ENCODE results near the gene LARP6. TPM values are rescaled to one million over a fixed set of nuclear protein-coding genes. Genes with fewer than 3 reads are reported as not detected.

Gene LARP6
- total RNA-seq, 3 donors from 2014 or later (not counting 1 experiment from before 2014, with no cell fraction given): not detected

DNA sequence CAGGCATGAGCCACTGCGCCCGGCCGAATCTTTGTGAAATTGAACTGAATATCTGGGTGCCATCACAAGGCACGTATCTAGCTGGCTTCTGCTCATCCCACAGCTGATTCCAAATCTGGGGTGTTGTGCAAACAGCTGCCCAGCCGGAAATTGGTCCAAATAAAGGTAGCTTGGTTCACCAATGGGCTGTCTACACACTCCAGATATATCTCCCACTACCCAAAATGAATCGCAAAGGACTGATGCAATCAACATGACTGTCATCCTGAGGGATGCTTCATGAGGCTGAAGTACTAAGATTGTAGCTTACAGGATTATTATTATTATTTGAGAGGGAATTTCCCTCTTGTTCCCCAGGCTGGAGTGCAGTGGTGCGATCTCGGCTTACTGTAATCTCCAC lies 28.1 kb downstream of the LARP6 start:
- peaks cover 9 to 19% of the 10 kb centered on the region in 2 donors for H3K27me3 Mint-ChIP-seq (ENCODE audit: low read depth in 2 of 2)
- no peak overlapping the region for H3K4me3 ChIP-seq (ENCODE audit: low read length)
- intact Hi-C loops (cut with micrococcal nuclease): no loop called here
- H3K4me1 ChIP-seq (ENCODE audit: control insufficient read depth, insufficient read depth, low read length): no peaks in the 10 kb centered on the region
- no peaks in the 10 kb centered on the region for H3K9me3 ChIP-seq (ENCODE audit: control insufficient read depth, insufficient read depth, low read length)
- no peak overlapping the region for H3K27ac ChIP-seq (ENCODE audit: low read length)
- no peaks in the 10 kb centered on the region for H3K36me3 ChIP-seq (ENCODE audit: control insufficient read depth, insufficient read depth, low read length)
- no peak overlapping the region for H3K27ac Mint-ChIP-seq
- ATAC-seq: no peak
- no peak overlapping the region for H3K4me3 Mint-ChIP-seq
- no peaks in the 10 kb centered on the region for H3K36me3 Mint-ChIP-seq
- WGBS (ENCODE audit: insufficient coverage): 91% methylated on average over 7 of the region's 8 CpGs
- H3K4me1 Mint-ChIP-seq: no peaks in the 10 kb centered on the region
- H3K27me3 ChIP-seq (ENCODE audit: control insufficient read depth, insufficient read depth, low read length): no peaks in the 10 kb centered on the region
- DNase-seq: no peak
- H3K9me3 Mint-ChIP-seq: no peaks in the 10 kb centered on the region
- TF ChIP-seq, protein P1, sequence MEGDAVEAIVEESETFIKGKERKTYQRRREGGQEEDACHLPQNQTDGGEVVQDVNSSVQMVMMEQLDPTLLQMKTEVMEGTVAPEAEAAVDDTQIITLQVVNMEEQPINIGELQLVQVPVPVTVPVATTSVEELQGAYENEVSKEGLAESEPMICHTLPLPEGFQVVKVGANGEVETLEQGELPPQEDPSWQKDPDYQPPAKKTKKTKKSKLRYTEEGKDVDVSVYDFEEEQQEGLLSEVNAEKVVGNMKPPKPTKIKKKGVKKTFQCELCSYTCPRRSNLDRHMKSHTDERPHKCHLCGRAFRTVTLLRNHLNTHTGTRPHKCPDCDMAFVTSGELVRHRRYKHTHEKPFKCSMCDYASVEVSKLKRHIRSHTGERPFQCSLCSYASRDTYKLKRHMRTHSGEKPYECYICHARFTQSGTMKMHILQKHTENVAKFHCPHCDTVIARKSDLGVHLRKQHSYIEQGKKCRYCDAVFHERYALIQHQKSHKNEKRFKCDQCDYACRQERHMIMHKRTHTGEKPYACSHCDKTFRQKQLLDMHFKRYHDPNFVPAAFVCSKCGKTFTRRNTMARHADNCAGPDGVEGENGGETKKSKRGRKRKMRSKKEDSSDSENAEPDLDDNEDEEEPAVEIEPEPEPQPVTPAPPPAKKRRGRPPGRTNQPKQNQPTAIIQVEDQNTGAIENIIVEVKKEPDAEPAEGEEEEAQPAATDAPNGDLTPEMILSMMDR (IDR thresholded peaks at IDR 0.05): no peak

DNA sequence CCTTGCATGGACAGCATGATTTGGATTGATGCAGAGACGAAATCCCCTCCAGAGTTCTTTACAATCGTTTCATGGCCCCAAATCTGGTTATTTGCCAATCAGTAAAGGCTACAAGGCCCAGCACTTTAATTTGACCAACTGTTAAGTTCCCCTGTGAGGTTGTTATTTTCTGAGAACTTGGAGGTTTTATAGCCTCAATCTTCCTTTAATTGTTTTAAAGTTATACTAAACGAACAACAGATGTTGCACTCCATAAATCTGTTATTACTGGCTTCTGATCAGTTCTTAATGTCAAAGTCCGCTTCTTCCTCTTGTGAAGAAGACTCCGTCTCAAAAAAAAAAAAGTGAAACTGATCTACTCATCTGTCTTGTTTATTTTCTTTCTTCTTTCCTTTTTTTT lies 30.8 kb downstream of the LARP6 start:
- no peaks in the 10 kb centered on the region for H3K9me3 Mint-ChIP-seq
- no peak overlapping the region for H3K27ac ChIP-seq (ENCODE audit: low read length)
- WGBS (ENCODE audit: insufficient coverage): 87% methylated on average over 5 of the region's 5 CpGs
- no peaks in the 10 kb centered on the region for H3K4me1 Mint-ChIP-seq
- DNase-seq: no peak
- peaks cover 4 to 12% of the 10 kb centered on the region in 2 donors for H3K27me3 Mint-ChIP-seq (ENCODE audit: low read depth in 2 of 2)
- TF ChIP-seq, protein P1 (IDR thresholded peaks at IDR 0.05): no peak
- H3K4me1 ChIP-seq (ENCODE audit: control insufficient read depth, insufficient read depth, low read length): no peaks in the 10 kb centered on the region
- no peak overlapping the region for H3K4me3 Mint-ChIP-seq
- H3K4me3 ChIP-seq (ENCODE audit: low read length): no peak overlapping the region
- no peaks in the 10 kb centered on the region for H3K27me3 ChIP-seq (ENCODE audit: control insufficient read depth, insufficient read depth, low read length)
- ATAC-seq: no peak
- H3K27ac Mint-ChIP-seq: no peak overlapping the region
- no peaks in the 10 kb centered on the region for H3K9me3 ChIP-seq (ENCODE audit: control insufficient read depth, insufficient read depth, low read length)
- intact Hi-C loops (cut with micrococcal nuclease): no loop called here
- H3K36me3 ChIP-seq (ENCODE audit: control insufficient read depth, insufficient read depth, low read length): no peaks in the 10 kb centered on the region
- H3K36me3 Mint-ChIP-seq: no peaks in the 10 kb centered on the region

DNA sequence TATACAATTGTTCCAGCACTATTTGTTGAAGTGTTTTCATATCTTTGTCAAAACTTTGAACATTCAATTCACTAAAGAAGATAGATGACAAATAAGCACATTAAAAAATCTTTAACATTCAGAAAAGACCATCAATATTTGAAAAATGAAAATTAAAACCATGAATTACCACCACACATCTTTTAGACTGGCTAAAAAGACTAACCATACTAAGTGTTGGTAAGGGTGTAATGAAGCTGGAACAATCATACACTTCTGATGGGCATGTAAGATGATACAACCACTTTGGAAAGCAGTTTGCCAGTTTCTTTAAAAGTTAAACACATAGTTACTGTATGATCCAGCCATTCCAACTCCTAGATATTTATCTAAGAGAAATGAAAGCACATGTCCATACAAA lies 33.7 kb downstream of the LARP6 start:
- DNase-seq (no peak), ATAC-seq (no peak)
- Histone ChIP-seq H3K9me3 (ENCODE audit: control insufficient read depth, insufficient read depth, low read length) (no peaks in the 10 kb centered on the region), H3K27ac (ENCODE audit: low read length) (no peak overlapping the region), H3K4me3 (ENCODE audit: low read length) (no peak overlapping the region), H3K36me3 (ENCODE audit: control insufficient read depth, insufficient read depth, low read length) (no peaks in the 10 kb centered on the region), H3K4me1 (ENCODE audit: control insufficient read depth, insufficient read depth, low read length) (no peaks in the 10 kb centered on the region), H3K27me3 (ENCODE audit: control insufficient read depth, insufficient read depth, low read length) (no peaks in the 10 kb centered on the region)
- intact Hi-C loops (cut with micrococcal nuclease): no loop called here
- no peaks in the 10 kb centered on the region for H3K36me3 Mint-ChIP-seq
- peaks cover 0 to 11% of the 10 kb centered on the region in 2 donors for H3K27me3 Mint-ChIP-seq (ENCODE audit: low read depth in 2 of 2)
- H3K9me3 Mint-ChIP-seq: no peaks in the 10 kb centered on the region
- no peak overlapping the region for H3K27ac Mint-ChIP-seq
- no peaks in the 10 kb centered on the region for H3K4me1 Mint-ChIP-seq
- TF ChIP-seq, protein P1 (IDR thresholded peaks at IDR 0.05): no peak
- H3K4me3 Mint-ChIP-seq: no peak overlapping the region

DNA sequence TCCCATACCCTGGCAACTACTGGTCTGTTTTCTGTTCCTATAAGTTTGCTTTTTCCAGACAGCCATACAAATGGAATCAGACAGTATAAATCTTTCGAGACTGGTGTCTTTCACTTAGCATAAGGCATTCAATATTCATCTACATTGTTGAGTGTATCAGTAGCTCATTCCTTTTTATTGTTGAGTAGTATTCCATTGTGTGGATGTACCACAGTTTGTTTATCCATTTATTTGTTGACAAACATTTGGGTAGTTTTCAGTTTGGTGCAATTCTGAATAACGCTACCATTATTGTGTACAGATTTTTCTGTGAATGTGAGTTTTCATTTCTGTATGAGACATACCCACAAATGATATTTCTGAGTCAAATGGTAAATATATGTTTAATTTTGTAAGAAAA lies 35.4 kb downstream of the LARP6 start:
- Mint-ChIP-seq H3K9me3 (no peaks in the 10 kb centered on the region), H3K27ac (no peak overlapping the region), H3K4me1 (no peaks in the 10 kb centered on the region), H3K4me3 (no peak overlapping the region), H3K36me3 (no peaks in the 10 kb centered on the region), H3K27me3 (ENCODE audit: low read depth in 2 of 2) (peaks cover 0 to 2% of the 10 kb centered on the region in 2 donors)
- H3K4me3 ChIP-seq (ENCODE audit: low read length): no peak overlapping the region
- ATAC-seq: no peak
- H3K27ac ChIP-seq (ENCODE audit: low read length): no peak overlapping the region
- DNase-seq: no peak
- 100% methylated on average over 1 of the region's 2 CpGs for WGBS (ENCODE audit: insufficient coverage)
- H3K4me1 ChIP-seq (ENCODE audit: control insufficient read depth, insufficient read depth, low read length): no peaks in the 10 kb centered on the region
- intact Hi-C loops (cut with micrococcal nuclease): no loop called here
- no peaks in the 10 kb centered on the region for H3K27me3 ChIP-seq (ENCODE audit: control insufficient read depth, insufficient read depth, low read length)
- TF ChIP-seq, protein P1 (IDR thresholded peaks at IDR 0.05): no peak
- H3K9me3 ChIP-seq (ENCODE audit: control insufficient read depth, insufficient read depth, low read length): no peaks in the 10 kb centered on the region
- no peaks in the 10 kb centered on the region for H3K36me3 ChIP-seq (ENCODE audit: control insufficient read depth, insufficient read depth, low read length)

Measured in natural killer cell (primary cell).